Smooth muscle cell (in vitro differentiated cells): ENCODE results near the gene ZDHHC16. TPM values are rescaled to one million over a fixed set of nuclear protein-coding genes. Genes with fewer than 3 reads are reported as not detected.

ENCODE experiments used
- DNase-seq: peaks from one replicate; lab custom pipeline; 2025; ENCODE audit not compliant: unreplicated experiment; lab: John Stamatoyannopoulos, UW
- H2AFZ ChIP-seq: fragments of 200-600 bp; sonication (generic); 2 replicates; pipeline ENCODE4 v1.6.0; 2016; ENCODE audit warnings: antibody characterized with exemption, low read depth, mild to moderate bottlenecking
- H3F3A ChIP-seq: fragments of 200-600 bp; sonication (generic); 2 replicates; pipeline ENCODE4 v1.6.0; 2017; ENCODE audit warnings: antibody characterized with exemption, low read depth
- H3K27ac ChIP-seq: fragments of 200-600 bp; sonication (generic); 2 replicates; pipeline ENCODE4 v1.5.1; 2016; ENCODE audit warnings: low read depth, mild to moderate bottlenecking
- H3K27me3 ChIP-seq: fragments of 200-600 bp; sonication (generic); 2 replicates; pipeline ENCODE4 v1.6.1; 2016; ENCODE audit warnings: low read depth, mild to moderate bottlenecking
- H3K36me3 ChIP-seq: fragments of 200-600 bp; sonication (generic); 2 replicates; pipeline ENCODE4 v1.5.1; 2016; ENCODE audit warnings: low read depth
- H3K4me1 ChIP-seq: fragments of 200-600 bp; sonication (generic); 2 replicates; pipeline ENCODE4 v1.5.1; 2016; ENCODE audit warnings: low read depth
- H3K4me2 ChIP-seq: fragments of 200-600 bp; sonication (generic); 2 replicates; pipeline ENCODE4 v1.6.0; 2016; ENCODE audit warnings: mild to moderate bottlenecking
- H3K4me3 ChIP-seq: fragments of 200-600 bp; sonication (generic); 2 replicates; pipeline ENCODE4 v1.5.1; 2016; ENCODE audit warnings: mild to moderate bottlenecking
- H3K79me2 ChIP-seq: fragments of 200-600 bp; sonication (generic); 2 replicates; pipeline ENCODE4 v1.6.0; 2016; ENCODE audit warnings: low read depth, mild to moderate bottlenecking
- H3K9ac ChIP-seq: fragments of 200-600 bp; sonication (generic); 2 replicates; pipeline ENCODE4 v1.6.0; 2016; ENCODE audit warnings: low read depth
- H3K9me3 ChIP-seq: fragments of 200-600 bp; sonication (generic); replicated peaks from 2 replicates; pipeline ENCODE4 v1.5.1; 2016; ENCODE audit warnings: low read depth
- H4K20me1 ChIP-seq: fragments of 200-600 bp; sonication (generic); 2 replicates; pipeline ENCODE4 v1.6.0; 2016; ENCODE audit warnings: low read depth
- WGBS: methylation state at CpG from one replicate; pipeline ENCODE4 v1.1.7; 2016; ENCODE audit warnings: low lambda C conversion rate; 5-methylcytosine and 5-hydroxymethylcytosine counted together
- polyA plus RNA-seq: library from polyadenylated mRNA; unstranded; fragments of >200 nt; fragmentation: Nextera tagmentation; extraction: Ambion mirVana; gene quantifications from 2 replicates; pipeline ENCODE4 v1.2.1, GENCODE V29; 2016
- total RNA-seq: library from RNA; depleted of rRNA; stranded (reverse); fragments of >200 nt; gene quantifications from 2 replicates; pipeline ENCODE4 v1.2.3, GENCODE V29; 2014
- TF ChIP-seq, protein P1 (sequence below): fragments of 200-600 bp; sonication (generic); IDR thresholded peaks from 2 replicates; pipeline ENCODE4 v1.5.1; 2017; ENCODE audit warnings: borderline replicate concordance, mild to moderate bottlenecking, antibody characterized with exemption; ENCODE audit not compliant: insufficient read depth, poor library complexity, severe bottlenecking

Gene ZDHHC16
- total and polyA plus RNA-seq, 2 experiments from 2014 or later = 50.3 to 73.3 TPM

- TF ChIP-seq, protein P1, sequence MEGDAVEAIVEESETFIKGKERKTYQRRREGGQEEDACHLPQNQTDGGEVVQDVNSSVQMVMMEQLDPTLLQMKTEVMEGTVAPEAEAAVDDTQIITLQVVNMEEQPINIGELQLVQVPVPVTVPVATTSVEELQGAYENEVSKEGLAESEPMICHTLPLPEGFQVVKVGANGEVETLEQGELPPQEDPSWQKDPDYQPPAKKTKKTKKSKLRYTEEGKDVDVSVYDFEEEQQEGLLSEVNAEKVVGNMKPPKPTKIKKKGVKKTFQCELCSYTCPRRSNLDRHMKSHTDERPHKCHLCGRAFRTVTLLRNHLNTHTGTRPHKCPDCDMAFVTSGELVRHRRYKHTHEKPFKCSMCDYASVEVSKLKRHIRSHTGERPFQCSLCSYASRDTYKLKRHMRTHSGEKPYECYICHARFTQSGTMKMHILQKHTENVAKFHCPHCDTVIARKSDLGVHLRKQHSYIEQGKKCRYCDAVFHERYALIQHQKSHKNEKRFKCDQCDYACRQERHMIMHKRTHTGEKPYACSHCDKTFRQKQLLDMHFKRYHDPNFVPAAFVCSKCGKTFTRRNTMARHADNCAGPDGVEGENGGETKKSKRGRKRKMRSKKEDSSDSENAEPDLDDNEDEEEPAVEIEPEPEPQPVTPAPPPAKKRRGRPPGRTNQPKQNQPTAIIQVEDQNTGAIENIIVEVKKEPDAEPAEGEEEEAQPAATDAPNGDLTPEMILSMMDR = no peak
- Histone ChIP-seq H3K9ac (peak overlapping the region; percentile 78), H3K4me2 (peak overlapping the region; percentile 94), H3K36me3 (peaks cover 8% of the 10 kb centered on the region), H3K79me2 (peaks cover 55% of the 10 kb centered on the region), H2AFZ (no peak overlapping the region), H3K27me3 (no peaks in the 10 kb centered on the region), H3K9me3 (no peaks in the 10 kb centered on the region), H3F3A (peaks cover 36% of the 10 kb centered on the region), H4K20me1 (peaks cover 49% of the 10 kb centered on the region), H3K27ac (peak overlapping the region; percentile 90), H3K4me1 (peaks cover 10% of the 10 kb centered on the region), H3K4me3 (peak overlapping the region; percentile 81)
- DNase-seq = no peak
- 2% methylated on average over 34 of the region's 34 CpGs for WGBS
Observed at GRCh38 chr10:97426776-97427570, 19.0 kb upstream of the ZDHHC16 start.

GRCh38 chr10:97427571-97428179 lies 18.3 kb upstream of the ZDHHC16 start:
- DNase-seq = no peak
- H3F3A ChIP-seq = peaks cover 37% of the 10 kb centered on the region
- peaks cover 10% of the 10 kb centered on the region for H3K4me1 ChIP-seq
- peaks cover 10% of the 10 kb centered on the region for H3K36me3 ChIP-seq
- H3K4me2 ChIP-seq = peak overlapping the region; percentile 94
- no peak overlapping the region for H2AFZ ChIP-seq
- peaks cover 55% of the 10 kb centered on the region for H3K79me2 ChIP-seq
- peak overlapping the region; percentile 81 for H3K4me3 ChIP-seq
- peak overlapping the region; percentile 78 for H3K9ac ChIP-seq
- H3K27ac ChIP-seq = peak overlapping the region; percentile 90
- TF ChIP-seq, protein P1 = no peak
- no peaks in the 10 kb centered on the region for H3K9me3 ChIP-seq
- H3K27me3 ChIP-seq = no peaks in the 10 kb centered on the region
- H4K20me1 ChIP-seq = peaks cover 52% of the 10 kb centered on the region
- 2% methylated on average over 9 of the region's 9 CpGs for WGBS

DNA sequence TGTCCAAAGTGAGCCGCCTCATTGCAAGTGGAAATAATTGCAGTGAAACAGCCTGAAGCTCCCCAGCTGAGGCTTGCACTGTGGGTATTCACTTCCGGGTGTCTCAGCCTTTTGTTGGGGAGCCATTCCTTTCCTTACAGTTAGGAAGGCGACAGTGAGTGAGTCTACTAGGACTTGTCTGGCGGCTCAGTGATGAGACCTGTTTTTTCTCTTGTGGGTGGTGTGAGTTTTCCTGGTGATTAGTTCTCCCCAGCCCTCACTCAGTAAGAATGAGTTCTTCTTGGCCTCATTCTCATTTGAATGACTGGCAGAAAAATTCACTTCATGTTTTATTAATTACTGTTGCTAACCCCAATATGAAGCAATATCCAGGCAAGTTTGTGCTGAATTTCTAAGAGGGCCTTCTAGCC lies 17.4 kb upstream of the ZDHHC16 start:
- 32% methylated on average over 4 of the region's 4 CpGs for WGBS
- peak overlapping the region; percentile 90 for H3K27ac ChIP-seq
- DNase-seq = no peak
- H3K9me3 ChIP-seq = no peaks in the 10 kb centered on the region
- peak overlapping the region; percentile 81 for H3K4me3 ChIP-seq
- H3K9ac ChIP-seq = peak overlapping the region; percentile 78
- peaks cover 10% of the 10 kb centered on the region for H3K4me1 ChIP-seq
- TF ChIP-seq, protein P1 = no peak
- H3K4me2 ChIP-seq = peak overlapping the region; percentile 94
- H3K36me3 ChIP-seq = peaks cover 10% of the 10 kb centered on the region
- no peaks in the 10 kb centered on the region for H3K27me3 ChIP-seq
- H3F3A ChIP-seq = peaks cover 35% of the 10 kb centered on the region
- H4K20me1 ChIP-seq = peaks cover 52% of the 10 kb centered on the region
- H3K79me2 ChIP-seq = peaks cover 55% of the 10 kb centered on the region
- no peak overlapping the region for H2AFZ ChIP-seq
